Measurements from ENCODE around the gene FARSA. TPM values are rescaled to one million over a fixed set of nuclear protein-coding genes. Genes with fewer than 3 reads are reported as not detected.
"Not testable (repeated sequence)": the region's sequence is repeated elsewhere in the genome, so short reads cannot be mapped to it uniquely, and the experiment has no call there.

Gene FARSA
- polyA plus RNA-seq, 3 donors = 29.0 to 49.2 (median 47.9) TPM

GRCh38 chr19:12979974-12980373 lies 46.5 kb upstream of the FARSA start:
- no peak overlapping the region for H3K4me3 Mint-ChIP-seq
- H3K36me3 Mint-ChIP-seq = no peaks in the 10 kb centered on the region
- Histone ChIP-seq H3K4me2 (replicated peaks; ENCODE audit: extremely low read depth, low read length, poor library complexity, severe bottlenecking) (no peak overlapping the region), H3K79me2 (ENCODE audit: insufficient read depth, low read length) (no peaks in the 10 kb centered on the region), H3K4me3 (replicated peaks in 1 of 3; ENCODE audit: low read depth in 2 of 3, low read length in 3 of 3) (no peak overlapping the region), H2AFZ (ENCODE audit: insufficient read depth, low read depth, low read length, poor library complexity, severe bottlenecking) (no peak overlapping the region), H3K27me3 (ENCODE audit: control insufficient read depth in 2 of 2, insufficient read depth in 2 of 2, low read length in 2 of 2) (peaks cover 0 to 6% of the 10 kb centered on the region in 2 donors), H3K36me3 (replicated peaks in 1 of 2; ENCODE audit: control insufficient read depth in 1 of 2, insufficient read depth in 2 of 2, low read length in 2 of 2) (no peaks in the 10 kb centered on the region), H4K20me1 (ENCODE audit: insufficient read depth, low read length) (no peaks in the 10 kb centered on the region), H3K4me1 (ENCODE audit: control insufficient read depth in 1 of 2, insufficient read depth in 2 of 2, low read length in 2 of 2) (peaks cover 9 to 12% of the 10 kb centered on the region in 2 donors), H3K9me3 (replicated peaks in 1 of 2; ENCODE audit: control insufficient read depth in 1 of 2, insufficient read depth in 1 of 2, low read length in 2 of 2) (no peaks in the 10 kb centered on the region), H3K9ac (ENCODE audit: insufficient read depth, low read length, poor library complexity, severe bottlenecking) (no peak overlapping the region), H3K27ac (ENCODE audit: low read depth in 1 of 2, low read length in 2 of 2) (no peak overlapping the region)
- peaks cover 5 to 10% (median 8%) of the 10 kb centered on the region in 3 donors for H3K27me3 Mint-ChIP-seq (ENCODE audit: low read depth in 3 of 3)
- H3K4me1 Mint-ChIP-seq = peaks cover 4% of the 10 kb centered on the region
- TF ChIP-seq CTCF (IDR thresholded peaks at IDR 0.05) = no peak
- intact Hi-C loops (cut with micrococcal nuclease) = loop anchor here (2.0 to 10.0 kb wide), 4 partner anchors 37 to 285 kb away; no protein-coding TSS in a partner anchor
- no peak overlapping the region for H3K27ac Mint-ChIP-seq
- WGBS (ENCODE audit: insufficient coverage) = 92% methylated on average over 2 of the region's 3 CpGs
- DNase-seq = no peak
- H3K9me3 Mint-ChIP-seq = no peaks in the 10 kb centered on the region

GRCh38 chr19:12976109-12976508 lies 42.6 kb upstream of the FARSA start:
- not testable (repeated sequence) for H3K36me3 Mint-ChIP-seq; DNase-seq; H3K36me3 ChIP-seq (replicated peaks in 1 of 2; ENCODE audit: control insufficient read depth in 1 of 2, insufficient read depth in 2 of 2, low read length in 2 of 2); H3K4me1 Mint-ChIP-seq; H4K20me1 ChIP-seq (ENCODE audit: insufficient read depth, low read length); H3K27ac ChIP-seq (ENCODE audit: low read depth in 1 of 2, low read length in 2 of 2); H3K4me3 Mint-ChIP-seq; H3K9me3 Mint-ChIP-seq; H2AFZ ChIP-seq (ENCODE audit: insufficient read depth, low read depth, low read length, poor library complexity, severe bottlenecking); H3K4me2 ChIP-seq (replicated peaks; ENCODE audit: extremely low read depth, low read length, poor library complexity, severe bottlenecking); H3K4me1 ChIP-seq (ENCODE audit: control insufficient read depth in 1 of 2, insufficient read depth in 2 of 2, low read length in 2 of 2); H3K4me3 ChIP-seq (replicated peaks in 1 of 3; ENCODE audit: low read depth in 2 of 3, low read length in 3 of 3); H3K9ac ChIP-seq (ENCODE audit: insufficient read depth, low read length, poor library complexity, severe bottlenecking); H3K79me2 ChIP-seq (ENCODE audit: insufficient read depth, low read length); H3K9me3 ChIP-seq (replicated peaks in 1 of 2; ENCODE audit: control insufficient read depth in 1 of 2, insufficient read depth in 1 of 2, low read length in 2 of 2); H3K27me3 ChIP-seq (ENCODE audit: control insufficient read depth in 2 of 2, insufficient read depth in 2 of 2, low read length in 2 of 2)
- Mint-ChIP-seq H3K27ac (peak overlapping the region in 1 of 7 donors; percentile 30), H3K27me3 (ENCODE audit: low read depth in 3 of 3) (peaks cover 2 to 11% (median 10%) of the 10 kb centered on the region in 3 donors)
- 96% methylated on average over 6 of the region's 7 CpGs for WGBS (ENCODE audit: insufficient coverage)
- intact Hi-C loops (cut with micrococcal nuclease) = loop anchor here (2.0 to 10.0 kb wide), 2 partner anchors 119 to 289 kb away; no protein-coding TSS in a partner anchor
